HCT116 (cell line): ENCODE data around the gene ANO3.

Experiments used
- CTCF ChIP-seq, 3 experiments: fragments of 200-600 bp in 1 of 3; sonication (generic) in 1 of 3; IDR thresholded peaks in 2 of 3; conservative IDR thresholded peaks in 1 of 3; 2 replicates each; pipeline ENCODE4 v1.5.1; 2012 to 2017; ENCODE audit warnings: low read depth in 2 of 3, low read length in 2 of 3, antibody characterized with exemption in 1 of 3, borderline replicate concordance in 1 of 3, control low read depth in 1 of 3, mild to moderate bottlenecking in 1 of 3, mixed read lengths in 1 of 3, mixed run types in 1 of 3, moderate library complexity in 1 of 3; ENCODE audit not compliant: insufficient read depth in 1 of 3
- EGR1 ChIP-seq: IDR thresholded peaks from 2 replicates; pipeline ENCODE4 v1.6.1; 2012; ENCODE audit warnings: low read depth
- TCF7L2 ChIP-seq: IDR thresholded peaks from 2 replicates; pipeline ENCODE4 v1.7.0; 2011; ENCODE audit warnings: borderline replicate concordance, inconsistent platforms; ENCODE audit not compliant: insufficient read depth, insufficient read length; ENCODE audit errors: extremely low read depth
- TF ChIP-seq, protein P1 (sequence below): IDR thresholded peaks from 2 replicates; pipeline ENCODE4 v1.6.1; 2012

DNA sequence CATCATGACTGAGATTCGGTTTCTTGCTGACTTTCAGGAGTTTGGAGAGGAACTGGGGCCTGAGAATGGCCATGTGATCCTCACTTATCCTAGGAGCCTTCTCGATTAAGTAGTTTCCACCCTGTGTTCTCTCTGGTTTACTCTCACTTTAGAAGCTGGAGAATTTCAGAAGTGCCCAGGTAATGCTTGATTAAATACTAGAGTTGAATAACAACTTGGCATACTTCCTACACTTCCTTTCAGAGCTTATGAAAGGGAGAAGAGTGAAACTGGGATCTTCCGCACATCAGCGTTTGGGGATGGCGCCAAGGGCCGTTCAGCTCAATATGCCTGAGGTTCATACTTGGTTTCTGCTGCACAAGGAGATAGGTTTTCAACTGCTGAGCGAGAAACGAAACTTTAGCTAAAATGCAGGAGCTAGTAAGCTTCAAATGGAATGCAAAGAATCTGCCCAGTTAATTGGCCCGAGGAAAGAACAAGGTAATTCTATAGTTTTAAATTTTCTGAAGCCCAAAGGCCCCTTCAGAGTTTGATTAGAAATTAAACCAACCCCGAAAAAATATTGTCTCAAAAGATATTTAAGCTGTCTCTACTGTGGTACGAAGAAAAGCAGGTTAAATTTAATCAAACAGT, 241.0 kb downstream of the ANO3 start:
- TF ChIP-seq CTCF (IDR thresholded peaks at IDR 0.05 in 2 of 3, conservative IDR thresholded peaks at IDR 0.05 in 1 of 3; ENCODE audit: borderline replicate concordance in 1 of 3, insufficient read depth in 1 of 3, low read depth in 2 of 3, low read length in 2 of 3) (no peak), TCF7L2 (no peak), EGR1 (no peak)
- TF ChIP-seq, protein P1, sequence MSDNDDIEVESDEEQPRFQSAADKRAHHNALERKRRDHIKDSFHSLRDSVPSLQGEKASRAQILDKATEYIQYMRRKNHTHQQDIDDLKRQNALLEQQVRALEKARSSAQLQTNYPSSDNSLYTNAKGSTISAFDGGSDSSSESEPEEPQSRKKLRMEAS: no peak
